ENCODE measurements around the gene RABL6. TPM values are rescaled to one million over a fixed set of nuclear protein-coding genes. Genes with fewer than 3 reads are reported as not detected.

RABL6 gene
- total RNA-seq, 2 experiments from 2014 or later = 74.9 to 82.7 TPM

DNA sequence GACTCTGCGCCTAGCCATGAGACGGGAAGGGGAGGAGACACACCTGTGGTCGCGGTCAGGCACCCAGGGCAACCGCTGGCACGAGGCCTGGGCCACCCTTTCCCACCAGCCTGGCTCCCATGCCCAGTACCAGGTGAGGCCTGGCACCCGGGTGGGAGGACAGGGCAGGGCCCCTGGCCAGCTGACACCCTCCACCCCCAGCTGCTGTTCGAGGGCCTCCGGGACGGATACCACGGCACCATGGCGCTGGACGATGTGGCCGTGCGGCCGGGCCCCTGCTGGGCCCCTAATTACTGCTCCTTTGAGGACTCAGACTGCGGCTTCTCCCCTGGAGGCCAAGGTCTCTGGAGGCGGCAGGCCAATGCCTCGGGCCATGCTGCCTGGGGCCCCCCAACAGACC, 49.4 kb downstream of the RABL6 start:
- H3K9me3 Mint-ChIP-seq = no peaks in the 10 kb centered on the region
- H3K36me3 Mint-ChIP-seq (ENCODE audit: low read depth) = no peaks in the 10 kb centered on the region
- peak; percentile 3 for DNase-seq
- CTCF ChIA-PET = no interaction called here
- H3K27me3 Mint-ChIP-seq (ENCODE audit: low read depth) = no peaks in the 10 kb centered on the region
- H3K4me1 Mint-ChIP-seq (ENCODE audit: low read depth) = no peaks in the 10 kb centered on the region
- no peak overlapping the region for H3K4me3 Mint-ChIP-seq
- no peak overlapping the region for H3K27ac Mint-ChIP-seq
- intact Hi-C loops (cut with micrococcal nuclease) = no loop called here

DNA sequence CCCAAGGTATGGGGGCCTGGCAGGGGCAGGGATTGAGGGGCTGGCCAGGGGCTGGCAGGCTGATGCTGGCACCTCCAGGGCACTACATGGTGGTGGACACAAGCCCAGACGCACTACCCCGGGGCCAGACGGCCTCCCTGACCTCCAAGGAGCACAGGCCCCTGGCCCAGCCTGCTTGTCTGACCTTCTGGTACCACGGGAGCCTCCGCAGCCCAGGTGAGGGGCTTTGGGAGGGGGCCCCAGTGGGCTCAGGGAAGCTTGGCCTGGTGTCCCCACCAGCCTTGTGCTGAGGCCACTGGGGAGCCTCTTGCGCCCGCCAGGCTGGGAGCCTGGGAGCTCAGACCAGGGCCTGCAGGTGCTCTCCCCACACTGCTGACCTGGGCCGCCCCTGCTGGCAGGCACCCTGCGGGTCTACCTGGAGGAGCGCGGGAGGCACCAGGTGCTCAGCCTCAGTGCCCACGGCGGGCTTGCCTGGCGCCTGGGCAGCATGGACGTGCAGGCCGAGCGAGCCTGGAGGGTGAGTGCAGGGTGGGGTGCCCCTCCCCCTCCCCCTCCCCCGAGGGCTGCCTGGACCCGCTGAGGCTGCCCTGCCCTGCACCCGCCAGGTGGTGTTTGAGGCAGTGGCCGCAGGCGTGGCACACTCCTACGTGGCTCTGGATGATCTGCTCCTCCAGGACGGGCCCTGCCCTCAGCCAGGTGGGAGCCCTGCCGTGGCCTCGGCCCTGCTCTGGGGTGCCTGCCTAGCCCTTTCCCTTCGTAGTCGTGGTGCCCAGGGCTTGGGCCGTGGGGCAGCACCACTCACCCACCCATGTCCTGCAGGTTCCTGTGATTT, 50.0 kb downstream of the RABL6 start:
- Mint-ChIP-seq H3K9me3 (no peaks in the 10 kb centered on the region), H3K4me3 (no peak overlapping the region), H3K4me1 (ENCODE audit: low read depth) (no peaks in the 10 kb centered on the region), H3K27ac (no peak overlapping the region), H3K36me3 (ENCODE audit: low read depth) (no peaks in the 10 kb centered on the region), H3K27me3 (ENCODE audit: low read depth) (no peaks in the 10 kb centered on the region)
- intact Hi-C loops (cut with micrococcal nuclease) = no loop called here
- CTCF ChIA-PET = no interaction called here
- DNase-seq = peak; percentile 3

DNA sequence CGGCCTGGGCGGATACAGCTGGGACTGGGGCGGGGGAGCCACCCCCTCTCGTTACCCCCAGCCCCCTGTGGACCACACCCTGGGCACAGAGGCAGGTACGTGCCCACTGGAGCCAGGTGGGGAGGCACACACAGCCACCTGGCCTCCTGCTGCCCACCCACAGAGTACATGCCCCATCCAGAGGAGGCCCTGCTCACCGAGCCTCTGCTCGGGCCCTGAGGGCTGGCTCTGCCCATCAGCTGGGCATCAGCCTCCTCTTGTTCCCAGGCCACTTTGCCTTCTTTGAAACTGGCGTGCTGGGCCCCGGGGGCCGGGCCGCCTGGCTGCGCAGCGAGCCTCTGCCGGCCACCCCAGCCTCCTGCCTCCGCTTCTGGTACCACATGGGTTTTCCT, 50.7 kb downstream of the RABL6 start:
- no peaks in the 10 kb centered on the region for H3K36me3 Mint-ChIP-seq (ENCODE audit: low read depth)
- peaks cover 2% of the 10 kb centered on the region for H3K4me1 Mint-ChIP-seq (ENCODE audit: low read depth)
- intact Hi-C loops (cut with micrococcal nuclease) = no loop called here
- H3K27me3 Mint-ChIP-seq (ENCODE audit: low read depth) = no peaks in the 10 kb centered on the region
- DNase-seq = no peak
- no peak overlapping the region for H3K4me3 Mint-ChIP-seq
- CTCF ChIA-PET = no interaction called here
- H3K9me3 Mint-ChIP-seq = no peaks in the 10 kb centered on the region
- H3K27ac Mint-ChIP-seq = no peak overlapping the region

DNA sequence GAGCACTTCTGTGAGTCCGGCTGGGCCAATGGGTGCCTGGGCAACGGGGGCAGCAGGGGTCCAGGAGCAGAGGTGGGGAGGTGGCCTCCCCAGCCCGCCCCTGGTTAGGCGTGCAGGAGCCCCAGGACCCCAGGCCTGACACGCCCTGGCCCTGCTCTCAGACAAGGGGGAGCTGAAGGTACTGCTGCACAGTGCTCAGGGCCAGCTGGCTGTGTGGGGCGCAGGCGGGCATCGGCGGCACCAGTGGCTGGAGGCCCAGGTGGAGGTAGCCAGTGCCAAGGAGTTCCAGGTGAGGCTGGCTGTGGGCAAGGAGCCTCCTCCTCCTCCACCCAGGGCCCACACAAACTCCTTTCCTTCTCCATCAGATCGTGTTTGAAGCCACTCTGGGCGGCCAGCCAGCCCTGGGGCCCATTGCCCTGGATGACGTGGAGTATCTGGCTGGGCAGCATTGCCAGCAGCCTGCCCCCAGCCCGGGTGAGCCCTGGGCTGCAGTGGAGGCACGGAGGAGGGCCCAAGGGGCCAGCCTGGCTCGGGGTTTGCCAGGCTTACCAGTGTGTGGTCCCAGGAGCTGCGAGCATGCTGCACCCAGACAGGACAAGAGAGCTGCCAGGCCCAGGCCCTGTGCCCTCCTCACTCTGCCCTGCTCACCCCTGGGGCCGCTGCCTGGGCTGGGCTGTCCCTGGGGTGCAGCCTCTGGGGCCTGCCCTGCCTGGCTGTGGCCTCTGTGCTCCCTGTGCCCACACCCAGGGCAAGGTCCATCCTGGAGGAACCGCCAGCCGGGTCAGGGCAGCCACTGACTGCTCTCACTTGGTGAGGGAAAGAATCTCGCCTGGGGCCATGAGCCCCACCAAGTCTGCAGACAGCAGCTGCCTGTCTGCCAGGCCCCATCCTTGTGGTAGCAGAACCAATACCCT, 51.4 kb downstream of the RABL6 start:
- Mint-ChIP-seq H3K27me3 (ENCODE audit: low read depth) (no peaks in the 10 kb centered on the region), H3K27ac (no peak overlapping the region), H3K4me1 (ENCODE audit: low read depth) (peaks cover 5% of the 10 kb centered on the region), H3K4me3 (no peak overlapping the region), H3K36me3 (ENCODE audit: low read depth) (peaks cover 4% of the 10 kb centered on the region), H3K9me3 (no peaks in the 10 kb centered on the region)
- intact Hi-C loops (cut with micrococcal nuclease) = no loop called here
- DNase-seq = no peak
- CTCF ChIA-PET = no interaction called here

DNA sequence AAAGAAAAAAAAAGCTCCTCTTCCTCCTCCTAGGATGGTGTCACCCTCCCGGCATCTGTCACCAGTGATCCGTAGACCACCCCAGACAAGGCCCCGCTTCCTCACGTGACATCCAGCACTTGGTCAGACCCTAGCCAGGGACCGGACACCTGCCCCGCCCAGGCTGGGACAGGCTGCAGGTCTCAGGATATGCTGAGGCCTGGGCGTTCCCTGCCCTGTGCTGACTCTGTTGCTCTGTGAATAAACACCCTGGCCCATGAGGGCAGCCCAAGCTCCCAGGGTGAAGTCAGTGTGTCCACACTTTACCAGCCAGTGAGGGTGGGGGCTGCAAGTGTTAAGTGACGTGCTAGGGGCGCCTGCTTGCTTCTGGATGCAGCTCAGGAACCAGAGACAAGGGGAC, 52.8 kb downstream of the RABL6 start:
- Mint-ChIP-seq H3K36me3 (ENCODE audit: low read depth) (peaks cover 4% of the 10 kb centered on the region), H3K27me3 (ENCODE audit: low read depth) (no peaks in the 10 kb centered on the region), H3K9me3 (no peaks in the 10 kb centered on the region), H3K4me3 (no peak overlapping the region), H3K4me1 (ENCODE audit: low read depth) (peaks cover 15% of the 10 kb centered on the region), H3K27ac (no peak overlapping the region)
- CTCF ChIA-PET = no interaction called here
- intact Hi-C loops (cut with micrococcal nuclease) = no loop called here
- DNase-seq = no peak

DNA sequence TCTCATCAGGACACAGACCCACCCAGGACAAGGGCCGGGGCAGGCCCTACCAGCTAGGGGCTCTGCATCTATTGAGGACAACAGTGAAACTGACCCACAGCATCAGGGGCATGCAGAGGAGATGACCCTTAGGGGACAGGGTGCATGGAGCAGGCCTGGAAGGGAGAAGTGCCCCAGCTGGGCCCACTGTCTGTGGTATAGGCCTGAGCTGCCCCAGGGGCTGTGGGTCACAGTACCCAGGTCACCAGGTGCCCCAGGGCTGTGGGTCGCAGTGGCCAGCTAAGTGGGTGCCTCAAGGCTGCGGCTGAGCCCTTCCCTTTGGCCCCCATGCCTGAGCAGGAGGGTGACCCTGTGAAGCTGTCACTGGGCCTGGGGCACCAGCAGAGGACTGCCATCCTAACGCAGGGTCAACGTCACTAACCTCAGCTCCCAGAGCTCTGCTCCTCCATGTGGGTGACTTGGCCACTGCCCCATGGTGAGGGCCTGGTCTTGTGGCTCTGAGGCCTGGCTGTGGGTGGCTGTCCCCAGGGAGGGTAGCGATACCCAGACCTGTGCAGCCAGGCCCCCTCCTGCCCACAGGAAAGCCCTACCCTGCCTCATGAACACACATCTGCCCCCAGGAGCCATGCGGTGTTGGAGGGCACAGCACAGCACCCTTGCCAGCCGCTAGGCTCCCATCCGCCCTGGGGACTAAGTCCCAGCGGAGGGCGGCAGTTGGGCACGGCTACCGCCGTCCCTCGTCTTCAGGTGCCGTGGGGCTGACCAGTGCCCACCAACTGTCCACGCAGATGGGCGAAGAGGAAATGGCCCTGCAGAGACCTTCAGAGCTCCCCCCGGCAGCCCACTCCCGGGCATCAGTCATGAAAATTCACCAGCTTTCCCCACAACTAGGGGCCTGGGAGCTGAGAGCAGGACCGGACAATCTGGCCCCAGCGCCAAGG, 53.5 kb downstream of the RABL6 start:
- intact Hi-C loops (cut with micrococcal nuclease) = no loop called here
- H3K9me3 Mint-ChIP-seq = no peaks in the 10 kb centered on the region
- H3K36me3 Mint-ChIP-seq (ENCODE audit: low read depth) = peaks cover 4% of the 10 kb centered on the region
- H3K4me1 Mint-ChIP-seq (ENCODE audit: low read depth) = peaks cover 15% of the 10 kb centered on the region
- no peaks in the 10 kb centered on the region for H3K27me3 Mint-ChIP-seq (ENCODE audit: low read depth)
- no peak overlapping the region for H3K27ac Mint-ChIP-seq
- CTCF ChIA-PET = interaction anchor here (1.4 kb wide), 1 partner anchor 19 kb away, joined by 3 read pairs; no protein-coding TSS in a partner anchor
- H3K4me3 Mint-ChIP-seq = no peak overlapping the region
- DNase-seq = no peak

DNA sequence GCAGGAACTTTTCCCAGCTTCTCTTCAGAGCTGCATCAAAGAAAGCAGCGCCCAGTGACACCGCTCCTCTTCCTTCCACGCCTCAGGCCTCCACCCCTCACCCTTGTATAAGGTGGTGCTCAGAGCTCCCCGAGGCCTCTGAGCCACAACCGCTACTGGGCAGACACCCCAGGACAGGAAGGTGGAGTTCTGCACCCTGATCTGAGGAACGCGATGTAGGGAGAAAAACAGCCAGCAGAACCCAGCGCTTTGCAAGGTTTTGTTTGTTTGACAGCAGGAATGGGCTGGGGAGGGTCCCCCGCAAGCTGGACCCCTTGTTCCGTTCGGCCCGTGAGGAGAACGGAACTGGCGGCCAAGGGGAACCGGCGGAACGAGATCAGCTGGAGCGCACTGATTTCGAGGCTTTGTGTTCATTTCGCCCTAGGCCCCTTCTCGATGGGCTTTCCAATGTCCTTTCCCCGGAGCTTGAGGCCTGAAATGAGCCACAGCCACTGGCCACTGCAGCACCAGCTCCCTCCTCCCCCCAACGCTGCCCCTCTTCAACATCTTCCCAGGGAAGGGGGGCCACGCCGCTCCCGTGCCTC, 54.2 kb downstream of the RABL6 start:
- CTCF ChIA-PET = interaction anchor here (1.4 kb wide), 1 partner anchor 20 kb away, joined by 3 read pairs; no protein-coding TSS in a partner anchor
- peaks cover 4% of the 10 kb centered on the region for H3K36me3 Mint-ChIP-seq (ENCODE audit: low read depth)
- no peak overlapping the region for H3K27ac Mint-ChIP-seq
- DNase-seq = no peak
- no peak overlapping the region for H3K4me3 Mint-ChIP-seq
- H3K9me3 Mint-ChIP-seq = no peaks in the 10 kb centered on the region
- intact Hi-C loops (cut with micrococcal nuclease) = no loop called here
- H3K27me3 Mint-ChIP-seq (ENCODE audit: low read depth) = no peaks in the 10 kb centered on the region
- H3K4me1 Mint-ChIP-seq (ENCODE audit: low read depth) = peaks cover 15% of the 10 kb centered on the region

DNA sequence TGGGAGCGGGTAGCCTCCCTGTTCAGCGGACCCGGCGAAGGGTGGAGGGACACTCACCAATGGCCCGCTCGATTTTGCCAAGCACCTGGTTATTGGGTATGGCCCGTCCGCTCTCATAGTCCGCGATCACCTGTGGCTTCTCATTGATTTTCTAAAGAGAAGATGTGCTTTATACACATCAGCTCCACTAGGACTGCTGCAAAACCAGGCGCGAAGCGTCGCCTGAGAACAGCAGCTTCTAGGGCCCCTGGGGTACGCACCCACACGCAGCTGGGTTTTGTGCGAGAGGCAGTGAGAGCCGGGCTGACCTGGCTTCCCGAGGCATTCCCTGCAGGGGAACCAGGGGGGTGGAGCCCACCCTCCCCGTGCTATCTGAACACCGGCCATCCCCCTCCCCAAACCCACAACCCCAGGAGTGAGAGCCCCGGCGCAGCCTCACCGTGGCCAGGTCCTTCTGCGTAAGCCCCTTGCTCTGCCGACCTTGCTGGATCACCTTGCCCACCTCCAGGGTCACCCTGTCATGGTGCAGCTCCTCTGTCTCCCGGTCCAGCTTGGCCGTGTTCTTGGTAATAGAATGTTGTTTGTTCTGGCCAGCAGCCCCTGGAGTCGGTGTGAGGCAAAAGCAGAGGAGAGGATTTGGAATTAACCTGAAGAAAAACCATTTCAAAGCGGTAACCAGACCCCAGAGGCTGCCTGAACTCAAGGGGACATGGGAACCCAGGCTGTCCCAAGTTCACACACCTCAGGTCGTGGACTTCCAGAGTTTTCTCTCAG, 55.3 kb downstream of the RABL6 start:
- intact Hi-C loops (cut with micrococcal nuclease) = no loop called here
- Mint-ChIP-seq H3K36me3 (ENCODE audit: low read depth) (peaks cover 4% of the 10 kb centered on the region), H3K27me3 (ENCODE audit: low read depth) (no peaks in the 10 kb centered on the region), H3K9me3 (no peaks in the 10 kb centered on the region), H3K27ac (no peak overlapping the region), H3K4me1 (ENCODE audit: low read depth) (peaks cover 20% of the 10 kb centered on the region), H3K4me3 (no peak overlapping the region)
- DNase-seq = peak; percentile 4
- CTCF ChIA-PET = interaction anchor here (1.4 kb wide), 1 partner anchor 21 kb away, joined by 3 read pairs; no protein-coding TSS in a partner anchor

DNA sequence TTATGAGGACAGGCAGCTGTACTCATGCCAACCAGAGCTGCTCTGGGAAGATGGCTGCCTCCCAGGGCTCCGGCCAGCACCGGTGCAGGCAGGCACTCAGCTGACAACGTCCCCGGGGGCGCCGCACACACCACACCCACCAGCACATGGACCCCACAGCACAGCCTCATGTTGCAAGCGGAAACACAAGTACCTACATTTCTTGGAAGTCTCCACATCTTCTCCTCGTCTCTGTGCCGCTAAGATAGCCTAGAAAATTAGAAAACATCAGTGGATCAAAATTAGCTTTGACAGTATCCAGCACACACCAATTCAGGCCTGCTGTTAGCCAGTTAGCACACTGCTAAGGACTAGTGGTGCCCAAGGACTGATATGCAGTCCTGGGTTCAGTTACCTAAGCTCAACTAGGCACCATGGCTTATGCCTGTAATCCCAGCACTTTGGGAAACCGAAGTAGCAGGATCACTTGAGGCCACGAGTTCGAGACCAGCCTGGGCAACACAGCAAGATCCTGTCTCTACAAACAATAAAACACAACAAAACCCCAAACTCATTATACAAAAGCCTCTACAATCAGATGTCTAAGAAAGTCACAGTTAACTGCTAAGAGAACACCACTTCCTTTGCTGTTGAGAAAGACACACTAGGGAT, 56.0 kb downstream of the RABL6 start:
- DNase-seq = peak; percentile 3
- H3K9me3 Mint-ChIP-seq = no peaks in the 10 kb centered on the region
- CTCF ChIA-PET = interaction anchor here (1.0 kb wide), 1 partner anchor 20 kb away, joined by 3 read pairs; no protein-coding TSS in a partner anchor
- H3K4me3 Mint-ChIP-seq = no peak overlapping the region
- peaks cover 20% of the 10 kb centered on the region for H3K4me1 Mint-ChIP-seq (ENCODE audit: low read depth)
- no peaks in the 10 kb centered on the region for H3K27me3 Mint-ChIP-seq (ENCODE audit: low read depth)
- no peak overlapping the region for H3K27ac Mint-ChIP-seq
- H3K36me3 Mint-ChIP-seq (ENCODE audit: low read depth) = peaks cover 4% of the 10 kb centered on the region
- intact Hi-C loops (cut with micrococcal nuclease) = no loop called here

DNA sequence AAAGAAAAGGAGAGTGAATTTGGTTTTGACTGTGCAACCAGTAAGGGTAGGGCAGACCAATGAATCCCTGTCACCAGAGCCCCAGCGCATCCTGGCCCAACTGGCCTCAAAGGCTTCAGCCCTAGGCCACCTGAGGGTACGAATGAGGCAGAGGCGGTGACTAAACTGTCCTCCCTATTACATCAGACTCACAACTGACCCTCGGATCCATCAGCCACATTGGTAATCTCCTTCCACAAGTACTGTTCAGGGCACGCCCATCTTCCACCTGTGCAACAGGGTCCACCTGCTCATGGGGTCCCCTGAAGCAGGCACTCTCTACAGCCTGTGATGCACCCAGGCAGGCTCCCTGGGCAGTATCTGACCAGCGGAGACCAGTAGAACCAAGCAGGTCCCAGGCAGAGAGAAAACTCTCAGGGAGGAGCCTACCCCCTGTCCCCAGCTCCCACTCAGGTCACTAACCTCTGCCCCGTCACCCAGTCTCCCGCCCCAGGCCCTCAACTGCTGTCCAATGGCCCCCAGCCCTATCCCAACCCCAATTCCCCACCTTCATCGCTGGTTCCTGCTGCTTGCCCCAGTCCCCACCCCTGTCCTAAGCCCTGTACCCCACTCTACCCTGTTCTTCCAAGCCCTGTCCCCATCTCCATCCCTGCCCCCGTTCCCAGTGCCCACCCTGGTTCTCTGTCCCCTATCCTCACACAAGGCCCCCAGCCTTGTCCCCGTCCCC, 57.5 kb downstream of the RABL6 start:
- peaks cover 4% of the 10 kb centered on the region for H3K36me3 Mint-ChIP-seq (ENCODE audit: low read depth)
- CTCF ChIA-PET = no interaction called here
- peak overlapping the region; percentile 69 for H3K27ac Mint-ChIP-seq
- peaks cover 20% of the 10 kb centered on the region for H3K4me1 Mint-ChIP-seq (ENCODE audit: low read depth)
- H3K4me3 Mint-ChIP-seq = peak overlapping the region; percentile 87
- H3K27me3 Mint-ChIP-seq (ENCODE audit: low read depth) = no peaks in the 10 kb centered on the region
- H3K9me3 Mint-ChIP-seq = no peaks in the 10 kb centered on the region
- peak; percentile 2 for DNase-seq
- intact Hi-C loops (cut with micrococcal nuclease) = loop anchor here (5.0 kb wide), 1 partner anchor 73 kb away; the partner anchor contains the start of gene TMEM141

Data from activated naive CD4-positive, alpha-beta T cell treated with anti-CD3 and anti-CD28 coated beads for 36 hours (primary cell).